NCI-H128 (cell line): ENCODE measurements around the gene ICAM2.
"Not testable (repeated sequence)": the region's sequence is repeated elsewhere in the genome, so short reads cannot be mapped to it uniquely, and the experiment has no call there.

Source experiments
- DNase-seq: peaks from one replicate; lab custom pipeline; 2025; ENCODE audit not compliant: unreplicated experiment; lab: John Stamatoyannopoulos, UW

The ICAM2 gene

GRCh38 chr17:64042700-64043485 lies 22.5 kb upstream of the ICAM2 start:
- no peak for DNase-seq

- DNase-seq, result no peak
Measured at GRCh38 chr17:64041912-64042311, 21.5 kb upstream of the ICAM2 start.

GRCh38 chr17:64040206-64040605 lies 19.8 kb upstream of the ICAM2 start:
- no peak for DNase-seq

DNA sequence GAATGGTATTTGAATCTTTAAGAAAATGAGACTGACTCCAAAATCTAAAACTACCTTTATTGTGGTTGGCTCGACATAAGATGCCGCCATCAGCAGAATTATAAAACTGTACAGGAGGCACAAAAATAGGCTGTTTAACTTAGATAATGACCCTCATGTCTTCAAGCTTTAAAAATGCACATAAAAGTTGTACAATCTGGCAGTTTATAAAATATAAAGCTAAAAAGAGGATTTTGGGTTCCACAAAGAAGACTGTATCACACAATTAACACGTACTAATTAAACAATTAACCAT lies 18.6 kb upstream of the ICAM2 start:
- no peak for DNase-seq

GRCh38 chr17:64038331-64039105 lies 18.1 kb upstream of the ICAM2 start:
- no peak for DNase-seq

- DNase-seq, result no peak
Measured at GRCh38 chr17:64037802-64038201, 17.4 kb upstream of the ICAM2 start.

GRCh38 chr17:64037180-64037579 lies 16.7 kb upstream of the ICAM2 start:
- DNase-seq, result no peak

DNA sequence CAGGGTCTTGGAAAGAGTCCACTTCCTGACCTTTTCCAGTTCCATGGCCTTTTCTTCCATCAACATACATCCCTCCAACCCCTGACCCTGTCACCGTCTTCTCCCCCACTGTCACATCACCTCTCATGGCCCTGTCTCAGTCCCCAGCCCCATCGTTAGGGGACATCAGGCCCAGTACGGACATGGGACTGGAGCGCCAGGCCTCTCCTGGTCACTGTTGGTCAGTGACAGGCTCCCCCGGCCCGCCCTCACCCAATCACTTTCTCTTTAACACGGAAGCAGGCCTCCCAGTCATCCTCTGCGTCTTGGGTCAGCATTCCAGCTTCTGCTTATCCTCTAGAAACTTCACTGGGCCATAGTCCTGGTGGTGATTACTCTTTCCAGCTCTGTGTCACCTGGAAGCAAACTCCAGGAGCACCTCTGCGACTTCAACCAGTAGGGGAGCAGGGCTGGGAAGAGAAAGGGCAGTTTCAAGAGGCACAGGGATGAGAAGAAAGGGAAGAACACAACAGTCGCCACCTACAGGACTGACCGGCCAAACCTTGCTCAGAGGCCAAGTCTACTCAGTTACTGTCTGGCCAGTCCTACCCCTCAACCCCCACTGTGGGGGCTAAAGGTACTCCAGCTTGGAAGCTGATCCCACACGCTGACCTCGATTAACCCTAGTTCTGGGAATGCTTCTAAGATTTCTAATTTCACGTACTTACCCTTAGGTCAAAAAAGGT lies 15.9 kb upstream of the ICAM2 start:
- DNase-seq, result no peak

DNA sequence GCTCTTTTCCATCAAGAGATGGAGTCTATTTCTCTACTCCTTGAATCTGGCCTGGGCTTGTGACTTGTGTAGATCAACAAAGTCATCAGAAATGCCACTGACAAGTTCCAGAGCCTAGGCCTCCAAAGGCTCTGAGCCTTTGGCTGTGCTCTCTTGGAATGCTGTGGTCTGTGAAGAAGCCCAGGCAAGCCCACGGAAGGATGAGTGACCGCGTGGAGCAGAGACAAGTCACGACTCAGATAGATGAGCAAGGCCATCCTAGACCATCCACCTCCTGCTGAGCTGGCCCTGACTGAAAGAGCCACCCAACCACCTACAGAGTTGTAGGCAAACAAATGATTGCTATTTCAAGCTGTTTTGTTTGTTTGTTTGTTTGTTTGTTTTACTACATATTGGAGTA lies 11.6 kb upstream of the ICAM2 start:
- DNase-seq, result no peak

GRCh38 chr17:64028874-64029464 lies 8.5 kb upstream of the ICAM2 start:
- no peak for DNase-seq

DNA sequence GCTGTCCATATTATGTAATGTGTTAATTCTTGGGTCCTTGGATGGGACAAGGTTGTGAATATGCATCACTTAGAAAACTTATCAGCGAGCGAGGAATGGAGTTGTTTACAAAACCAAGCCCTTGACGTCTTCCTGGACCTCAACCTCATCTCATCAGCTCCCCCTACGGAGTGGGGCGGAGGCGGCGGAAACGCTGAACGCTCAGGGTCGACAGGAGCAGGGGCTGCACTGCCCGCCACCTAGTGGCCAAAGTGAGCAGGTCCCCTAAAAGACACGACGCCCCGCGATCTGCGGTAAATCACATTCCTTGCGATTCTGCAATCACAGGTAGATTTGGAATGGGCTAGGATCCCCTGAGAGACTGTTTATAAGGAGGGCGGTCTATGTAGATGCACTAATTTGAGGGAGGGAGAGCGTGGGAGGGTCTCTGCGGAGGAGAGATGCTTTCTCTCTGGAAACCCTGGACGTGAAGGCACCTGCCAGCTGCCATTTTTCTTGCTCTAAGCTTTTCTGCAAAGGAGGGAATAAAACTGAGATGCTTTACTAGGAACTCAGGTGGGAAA lies 5.4 kb upstream of the ICAM2 start:
- no peak for DNase-seq

- no peak for DNase-seq
Measured at GRCh38 chr17:64024781-64025731, 4.6 kb upstream of the ICAM2 start.

- no peak for DNase-seq
Measured at GRCh38 chr17:64024215-64024654, 3.8 kb upstream of the ICAM2 start.

- no peak for DNase-seq
Measured at GRCh38 chr17:64022611-64023063, 2.2 kb upstream of the ICAM2 start.

DNA sequence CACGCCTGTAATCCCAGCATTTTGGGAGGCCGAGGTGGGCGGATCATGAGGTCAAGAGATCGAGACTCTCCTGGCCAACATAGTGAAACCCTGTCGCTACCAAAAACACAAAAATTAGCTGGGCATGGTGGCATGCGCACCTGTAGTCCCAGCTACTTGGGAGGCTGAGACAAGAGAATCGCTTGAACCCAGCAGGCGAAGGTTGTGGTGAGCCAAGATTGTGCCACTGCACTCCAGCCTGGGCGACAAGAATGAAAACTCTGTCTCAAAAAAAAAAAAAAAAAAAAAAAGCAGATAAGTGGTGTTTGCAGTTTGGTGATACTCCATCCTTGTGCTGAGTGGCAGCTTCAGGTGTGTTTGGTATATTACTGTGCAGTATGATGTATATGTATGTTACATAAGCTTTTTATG lies 877 bp downstream of the ICAM2 start:
- DNase-seq, result not testable (repeated sequence)

GRCh38 chr17:64017381-64017980 lies 3.0 kb downstream of the ICAM2 start:
- no peak for DNase-seq

DNA sequence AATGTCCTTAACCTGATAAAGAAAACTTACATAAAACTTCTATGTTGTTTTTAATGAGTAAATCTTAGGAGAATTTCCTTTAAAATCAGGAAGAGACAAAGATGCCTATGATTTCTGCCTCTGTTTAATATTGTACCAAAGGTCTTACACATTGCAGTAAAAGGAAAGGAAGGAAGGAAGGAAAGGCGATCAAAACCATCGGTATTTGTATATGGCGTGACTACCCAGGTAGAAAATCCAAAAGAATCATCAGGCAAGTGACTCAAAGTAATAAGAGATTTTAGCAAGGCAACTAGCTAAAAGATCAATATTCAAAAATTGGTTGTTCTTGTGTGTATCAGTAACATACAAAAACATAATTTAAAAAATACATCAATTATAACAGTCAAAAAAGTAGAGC lies 3.5 kb downstream of the ICAM2 start:
- no peak for DNase-seq

DNA sequence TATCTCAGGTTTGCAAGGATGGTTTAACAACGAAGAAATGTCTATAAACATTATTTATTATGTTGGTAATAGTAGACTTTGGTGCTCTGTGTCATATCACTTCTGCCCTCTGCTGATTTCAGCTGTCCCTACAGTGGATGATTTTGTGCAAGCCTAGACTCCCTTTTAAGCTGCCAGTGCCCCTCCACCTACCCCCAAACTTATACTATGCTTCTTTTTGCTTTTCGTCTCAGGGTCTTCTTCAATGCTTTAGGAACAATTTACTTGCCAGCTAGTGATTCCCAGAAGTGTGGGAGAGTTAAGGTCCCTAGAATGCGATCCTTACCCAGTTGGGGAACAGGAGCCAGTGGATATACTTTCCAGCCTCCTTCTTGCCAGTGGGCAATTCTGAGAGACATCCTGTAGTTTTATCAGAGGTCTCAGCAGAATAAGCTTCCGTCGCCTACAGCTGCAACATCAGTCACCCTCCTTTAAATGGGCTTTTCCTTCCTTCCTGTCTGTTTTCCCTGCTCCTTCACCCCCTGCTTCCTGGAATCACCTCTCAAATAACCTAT lies 4.1 kb downstream of the ICAM2 start:
- no peak for DNase-seq

DNA sequence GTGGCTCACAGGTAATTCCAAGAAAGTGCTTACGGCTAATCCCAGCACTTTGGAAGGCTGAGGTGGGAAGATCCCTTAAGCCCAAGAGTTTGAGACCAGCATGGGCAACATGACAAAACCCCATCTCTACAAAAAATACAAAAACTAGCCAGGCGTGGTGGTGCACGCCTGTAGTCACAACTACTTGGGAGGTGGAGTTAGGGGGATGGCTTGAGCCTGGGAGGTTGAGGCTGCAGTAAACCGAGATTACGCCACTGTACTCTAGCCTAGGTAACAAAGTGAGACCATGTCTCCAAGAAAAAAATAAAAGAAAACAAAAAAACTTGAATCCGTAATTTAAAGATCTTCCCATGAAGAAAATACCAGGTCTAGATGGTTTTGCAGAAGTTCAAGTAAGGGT lies 5.0 kb downstream of the ICAM2 start:
- no peak for DNase-seq
